Stimulated activated CD4-positive, alpha-beta T cell treated with anti-CD3 and anti-CD28 coated beads, TNF-alpha, amount 100 ng/mL, for 48 hours (primary cell): ENCODE data around the gene HRH2.
"Not testable (repeated sequence)": the region's sequence is repeated elsewhere in the genome, so short reads cannot be mapped to it uniquely, and the experiment has no call there.

Experiments used
- DNase-seq, 3 donors: peaks; one replicate each; pipeline ENCODE4 v3.0.0-alpha.2; 2020; ENCODE audit warnings: low read depth in 3 of 3

Gene HRH2

DNA sequence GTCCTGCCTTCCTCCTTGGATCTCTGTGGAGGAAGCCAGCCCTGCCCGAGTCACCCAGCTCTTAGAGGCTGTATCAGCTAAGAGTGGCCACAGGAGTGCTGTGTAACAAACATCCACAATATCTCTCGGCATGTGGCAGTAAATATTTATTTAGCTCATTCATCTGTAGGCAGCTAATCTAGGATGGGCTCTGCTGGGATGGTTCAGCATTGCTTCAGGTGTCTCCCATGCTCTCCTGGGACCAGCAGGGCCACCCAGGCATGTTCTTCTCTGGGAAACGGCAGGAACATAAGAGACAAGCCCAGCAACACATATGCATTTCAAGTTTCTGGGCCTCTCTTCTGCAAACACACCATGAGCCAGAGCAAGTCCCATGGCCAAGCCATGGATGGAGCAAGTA, 56.1 kb downstream of the HRH2 start:
- no peak for DNase-seq

DNA sequence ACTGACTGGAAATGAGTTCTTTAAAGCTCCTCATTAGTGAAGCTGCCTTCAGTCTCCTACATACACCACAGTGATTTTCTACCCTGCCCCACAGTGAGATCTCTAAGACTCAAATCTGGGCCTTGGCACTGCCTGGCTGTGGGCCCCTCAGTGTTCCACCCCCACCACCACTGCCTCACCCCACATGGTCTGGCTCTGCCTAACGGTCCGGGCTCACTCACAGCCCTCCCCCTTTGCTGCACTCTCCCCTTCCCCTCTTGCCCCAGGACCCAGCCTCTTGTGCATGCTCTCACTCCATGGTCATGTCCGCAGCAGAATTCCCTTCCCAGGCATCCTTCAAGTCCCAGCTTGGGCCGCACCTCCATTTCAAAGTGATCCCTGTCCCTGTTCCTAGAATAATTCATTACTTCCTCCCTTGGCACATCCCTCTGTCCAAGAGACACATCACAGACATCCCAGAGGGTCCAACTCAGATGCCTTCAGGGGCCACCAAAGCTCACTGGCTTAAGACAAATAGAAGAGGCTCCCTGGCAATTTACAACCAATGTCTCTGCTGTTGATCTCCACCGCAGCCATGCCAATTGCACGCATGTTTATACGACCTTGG, 56.7 kb downstream of the HRH2 start:
- DNase-seq, result no peak

DNA sequence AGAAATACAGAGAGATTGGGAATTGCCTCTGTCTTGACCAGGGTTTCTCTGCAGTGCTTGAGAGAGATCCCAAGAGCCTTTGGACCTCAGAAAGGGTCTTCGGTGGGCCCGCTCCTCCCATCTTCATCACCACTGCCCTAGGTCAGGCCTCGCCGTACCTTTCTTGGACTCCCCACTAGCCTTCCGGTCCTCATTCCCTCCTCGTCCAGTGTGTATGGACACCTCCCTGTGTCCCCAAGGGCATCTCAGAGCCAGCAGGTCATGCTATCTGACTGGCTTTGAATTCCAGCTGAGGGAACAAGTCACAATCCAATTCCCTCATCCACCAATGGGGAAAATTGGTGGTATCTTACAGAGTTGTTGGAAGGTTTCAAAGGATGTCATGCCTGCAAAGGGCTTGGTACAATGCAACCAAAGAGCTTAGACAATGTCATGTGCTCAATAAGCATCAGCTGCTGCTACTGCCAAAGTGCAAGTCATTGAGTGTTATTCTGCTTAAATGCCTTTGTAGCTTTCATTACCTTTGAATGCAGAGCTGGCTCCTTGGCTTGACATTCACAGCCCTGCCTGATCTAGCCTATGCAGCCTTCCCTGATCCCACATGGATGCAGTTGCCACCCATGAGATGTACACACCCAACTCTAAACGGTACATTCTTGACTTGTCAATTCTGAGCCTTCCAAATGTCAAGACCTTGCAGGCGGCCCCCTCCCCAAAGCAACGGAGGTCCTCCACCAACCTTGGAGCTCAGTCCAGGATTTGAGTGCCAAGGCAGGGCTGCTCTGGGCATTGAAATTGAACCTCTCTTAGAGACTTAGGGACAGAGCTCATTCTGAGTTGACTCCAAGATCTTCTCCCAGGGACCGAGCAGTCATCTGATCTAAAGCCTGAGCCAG, 58.0 kb downstream of the HRH2 start:
- DNase-seq, result no peak

DNA sequence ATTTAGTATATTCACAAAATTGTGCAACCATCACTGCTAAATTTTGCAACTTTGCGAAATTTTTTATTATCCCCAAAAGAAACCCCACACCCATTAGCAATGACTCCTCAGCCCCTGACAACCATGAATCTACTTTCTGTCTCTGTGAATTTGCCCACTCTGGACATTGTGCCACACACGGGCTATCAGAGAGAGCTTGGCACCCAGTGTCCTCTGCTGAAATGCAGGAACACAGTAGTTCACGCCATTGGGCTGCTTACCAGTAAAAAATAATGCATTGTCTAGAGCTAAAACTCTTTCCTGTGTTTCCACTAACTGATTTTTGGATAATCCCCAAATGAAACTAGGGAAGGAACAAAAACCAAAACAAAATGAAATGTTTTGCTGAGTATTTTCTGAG, 60.0 kb downstream of the HRH2 start:
- DNase-seq, result no peak

DNA sequence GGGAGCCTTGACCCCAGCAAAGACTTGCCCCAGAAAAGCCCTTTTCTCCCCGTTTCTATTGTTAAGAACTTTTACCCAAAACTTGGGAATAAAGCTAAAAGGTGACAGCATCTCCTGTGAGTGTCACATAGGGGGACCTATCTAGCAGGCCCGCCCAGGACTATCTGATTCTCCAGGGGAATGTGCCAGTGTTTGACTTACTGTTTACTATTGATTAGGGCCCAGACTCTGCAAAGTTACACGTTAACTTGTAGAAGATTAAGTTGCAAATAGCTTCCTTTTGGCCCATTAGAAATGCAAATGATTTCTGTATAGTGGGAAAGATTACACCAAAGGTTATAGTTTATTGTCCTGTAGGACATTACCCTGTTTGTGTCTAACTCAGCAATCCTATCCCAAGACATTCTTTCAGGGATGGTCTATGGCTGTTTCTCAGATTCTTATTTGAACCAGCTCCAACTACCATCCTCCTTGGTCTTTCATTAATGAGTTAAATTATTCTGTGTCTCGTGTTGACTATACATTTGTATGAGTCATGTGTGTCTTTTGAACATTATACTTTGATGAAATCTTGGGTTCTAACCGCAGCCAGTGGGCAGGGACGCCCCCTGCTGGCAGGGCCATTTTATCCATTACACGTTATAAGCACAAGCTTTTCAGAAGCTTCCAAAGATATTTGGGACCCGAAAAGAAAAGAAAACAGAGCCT, 60.7 kb downstream of the HRH2 start:
- peak; percentile 51 to 59 (median 52) for DNase-seq

DNA sequence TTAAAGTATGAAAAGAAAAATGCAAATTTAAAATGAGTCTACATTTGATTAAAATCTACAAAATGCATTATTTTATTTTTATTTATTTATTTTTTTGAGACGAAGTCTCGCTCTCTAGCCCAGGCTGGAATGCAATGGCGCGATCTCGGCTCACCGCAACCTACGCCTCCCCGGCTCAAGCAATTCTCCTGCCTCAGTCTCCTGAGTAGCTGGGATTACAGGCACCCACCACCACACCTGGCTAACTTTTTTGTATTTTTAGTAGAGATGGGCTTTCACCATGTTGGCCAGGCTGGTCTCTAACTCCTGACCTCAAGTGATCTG, 61.2 kb downstream of the HRH2 start:
- not testable (repeated sequence) for DNase-seq

DNA sequence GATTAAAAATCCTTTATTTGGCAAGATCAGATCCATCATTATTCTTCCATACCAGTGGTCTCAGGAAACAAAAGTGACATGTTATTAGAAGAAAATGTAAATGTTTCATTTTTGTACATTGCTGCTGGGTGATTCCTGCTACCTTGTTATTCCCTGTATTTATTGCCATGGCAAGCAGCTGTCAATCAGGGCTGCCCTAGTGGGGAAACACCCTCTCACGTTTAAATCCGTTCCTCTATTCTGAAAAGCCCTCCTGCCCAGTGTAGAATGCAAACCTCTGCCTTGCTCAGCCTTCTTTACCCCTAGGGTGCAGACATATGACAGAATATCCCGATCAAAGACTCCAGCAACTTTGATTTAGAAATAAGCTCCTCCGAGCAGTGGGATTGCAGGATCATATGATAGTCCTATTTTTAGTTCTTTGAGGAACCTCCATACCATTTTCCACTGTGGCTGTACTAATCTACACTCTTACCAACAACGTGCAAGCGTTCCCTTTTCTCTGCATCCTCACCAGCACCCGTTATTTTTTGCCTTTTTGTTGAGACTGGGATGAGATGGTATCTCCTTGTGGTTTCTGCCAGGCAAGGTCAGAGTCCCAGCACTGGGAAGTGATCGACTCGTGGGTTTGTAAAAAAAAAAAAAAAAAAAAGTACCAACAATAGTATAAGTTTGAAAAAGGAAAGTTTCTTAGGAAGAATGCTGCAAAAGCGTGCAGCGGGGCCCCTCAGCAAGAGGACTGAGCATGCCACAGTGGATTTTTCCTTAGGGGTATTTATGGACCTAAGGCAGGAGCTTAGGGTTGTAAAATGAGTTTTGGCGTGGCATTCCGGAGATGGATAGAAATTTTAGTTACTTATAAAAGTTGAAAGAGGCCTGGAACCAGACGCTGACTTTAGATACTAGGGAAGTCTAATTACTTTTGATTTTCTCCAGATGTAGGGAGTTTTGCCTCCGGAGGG, 66.7 kb downstream of the HRH2 start:
- no peak for DNase-seq

DNA sequence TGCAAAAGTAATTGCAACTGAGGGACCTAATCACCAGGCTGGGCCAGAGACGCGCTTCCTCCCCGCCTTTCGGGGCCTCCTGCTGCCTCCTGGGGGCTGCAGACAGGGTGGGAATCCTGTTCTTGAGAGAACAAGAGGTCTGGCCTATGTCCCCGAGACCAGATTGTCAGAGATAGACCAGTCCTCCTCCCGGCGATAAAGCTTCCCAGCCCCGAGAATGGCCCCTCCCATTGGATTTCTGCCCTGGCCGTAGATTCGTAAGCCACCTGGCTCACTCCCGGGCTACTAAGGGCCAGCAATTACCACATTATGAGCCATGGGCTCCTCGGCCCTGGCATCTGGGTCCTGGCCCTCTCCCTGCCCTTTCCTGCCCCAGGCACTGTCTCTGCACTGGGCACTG, 70.4 kb downstream of the HRH2 start:
- no peak for DNase-seq

DNA sequence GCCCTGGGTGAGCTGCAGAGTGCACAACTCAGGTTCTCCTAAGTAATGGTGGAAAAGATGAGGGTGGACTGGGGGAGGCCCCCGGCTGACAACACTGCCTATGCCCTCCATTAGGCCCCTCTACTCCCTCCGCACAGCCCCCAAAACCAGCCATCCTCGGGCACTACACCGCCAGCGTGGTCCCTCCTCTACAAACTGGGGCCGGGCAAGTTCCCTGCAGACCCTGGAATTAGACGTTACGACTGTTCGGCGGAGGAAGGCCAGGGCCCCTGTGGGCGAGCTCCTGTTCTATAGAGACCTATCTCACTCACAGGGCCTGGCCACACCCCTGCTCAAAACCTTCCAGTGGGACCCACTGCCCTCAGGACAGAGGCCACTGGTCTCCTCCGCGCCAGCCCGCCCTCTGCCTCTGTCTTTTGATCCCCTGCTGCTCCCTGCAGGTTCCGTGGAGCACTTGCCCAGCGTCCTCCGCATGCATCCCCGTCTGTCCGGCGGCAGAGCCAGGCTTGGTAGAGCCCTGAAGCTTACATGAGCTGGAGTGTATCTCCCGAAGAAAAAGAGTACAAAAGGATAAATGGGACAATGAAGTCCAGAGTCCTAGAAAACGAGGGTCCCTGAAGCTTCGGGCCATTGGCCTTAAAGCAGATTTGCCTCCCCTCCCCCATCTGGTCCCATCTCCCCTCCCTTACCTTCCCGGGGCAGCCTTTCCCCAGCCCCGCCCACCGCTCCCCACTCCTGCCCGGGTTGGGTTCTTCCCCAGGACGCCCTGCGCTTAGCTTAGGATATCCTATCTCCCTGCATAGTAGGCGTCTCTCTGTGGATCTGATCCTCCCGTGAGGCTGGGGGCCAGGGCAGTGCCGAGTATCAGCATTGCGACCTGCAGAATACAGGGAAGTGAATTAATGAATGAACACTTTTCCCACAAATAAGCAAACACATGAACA, 71.3 kb downstream of the HRH2 start:
- DNase-seq, result no peak

DNA sequence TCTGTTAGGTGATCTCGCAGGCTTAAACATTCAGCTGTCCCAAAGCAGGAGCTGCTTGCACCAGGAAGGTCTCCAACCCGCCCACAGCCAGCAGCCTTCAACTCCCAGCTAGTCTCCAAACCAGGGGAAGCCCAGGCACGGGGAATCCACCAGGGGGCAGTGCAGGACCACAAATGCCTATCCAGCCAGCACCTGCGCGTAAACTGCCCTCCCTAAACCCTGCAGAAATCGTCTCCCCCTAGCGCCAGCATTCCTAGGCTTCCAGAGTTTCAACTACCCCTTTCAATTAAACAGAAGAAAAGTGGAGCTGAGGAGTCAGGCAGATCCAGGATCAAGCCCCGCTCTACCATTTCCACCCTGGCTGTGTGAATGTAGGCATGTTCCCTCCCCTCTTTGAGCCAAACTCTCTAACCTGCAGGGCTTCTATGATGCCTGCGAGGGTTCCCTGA, 72.0 kb downstream of the HRH2 start:
- DNase-seq, result peak; percentile 83 to 96 (median 91)

DNA sequence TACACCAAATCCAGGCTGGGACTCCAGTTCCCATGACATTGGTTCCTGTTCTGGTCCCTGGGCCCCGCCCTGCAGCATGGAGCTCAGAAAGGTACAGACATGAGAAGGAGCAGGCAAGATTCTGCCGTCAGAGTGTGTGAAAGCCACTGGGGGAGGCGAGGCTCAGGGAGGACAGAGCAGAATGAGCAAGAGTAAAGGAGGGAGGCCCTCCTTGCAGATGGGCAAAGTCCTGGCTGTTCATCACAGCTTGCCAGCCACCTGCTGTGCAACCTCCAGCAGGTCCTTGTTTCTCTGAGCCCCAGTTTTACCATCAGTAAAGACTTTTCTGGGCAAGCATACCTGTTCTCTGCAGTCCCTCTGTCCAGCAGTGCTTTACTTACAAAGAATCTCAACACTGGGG, 73.3 kb downstream of the HRH2 start:
- DNase-seq, result no peak

DNA sequence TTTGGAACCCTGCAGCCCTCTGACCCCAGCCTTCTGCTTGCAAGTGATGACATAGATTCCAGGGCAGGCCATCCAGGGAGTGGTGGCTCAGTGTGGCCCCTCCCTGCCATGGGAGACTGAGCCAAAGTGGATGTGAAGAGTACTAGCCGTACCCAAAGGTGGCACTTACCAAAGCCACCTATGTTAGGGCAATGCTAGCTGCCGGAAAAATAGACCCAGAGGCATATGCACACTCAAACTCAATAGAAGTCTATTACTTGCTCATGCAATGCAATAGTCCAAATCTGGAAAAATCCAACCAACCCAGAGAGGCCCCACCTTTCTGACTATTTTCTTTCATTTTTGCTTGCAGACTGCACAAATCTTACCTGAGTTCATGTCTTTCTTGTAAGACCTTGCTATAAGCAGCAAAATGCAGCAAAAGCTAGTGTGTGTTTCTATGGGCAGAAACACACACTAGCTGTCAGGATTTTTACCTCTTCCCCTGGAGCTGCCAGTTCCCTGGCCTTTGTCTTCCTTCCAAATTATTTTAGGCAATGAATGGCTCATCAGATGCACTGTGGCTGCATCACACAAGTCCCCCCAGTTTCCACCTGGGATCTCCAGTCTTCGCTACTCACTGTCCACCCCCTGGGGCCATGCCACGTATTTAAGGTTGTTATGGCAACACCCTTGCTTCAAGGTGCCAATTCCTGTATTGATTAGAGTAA, 74.0 kb downstream of the HRH2 start:
- no peak for DNase-seq

DNA sequence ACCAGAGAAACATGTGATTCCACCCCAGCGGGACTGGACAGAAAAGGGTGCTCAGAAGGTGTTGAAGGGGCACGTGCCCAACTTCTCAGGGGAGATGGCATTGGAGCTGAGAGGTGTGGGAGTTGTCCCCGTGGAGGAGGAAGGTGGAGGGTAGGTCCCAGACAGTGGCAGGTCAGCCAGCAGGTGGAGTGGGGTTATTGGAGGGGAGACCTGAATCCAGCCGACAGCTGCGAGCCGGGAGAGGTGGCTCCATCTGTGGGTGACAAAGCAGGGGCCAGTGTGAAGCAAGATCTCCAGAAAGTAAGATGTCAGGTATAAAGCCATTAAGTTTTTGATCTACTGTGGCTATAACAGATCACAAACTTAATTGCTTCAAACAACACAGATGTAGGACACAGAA, 75.1 kb downstream of the HRH2 start:
- no peak for DNase-seq

DNA sequence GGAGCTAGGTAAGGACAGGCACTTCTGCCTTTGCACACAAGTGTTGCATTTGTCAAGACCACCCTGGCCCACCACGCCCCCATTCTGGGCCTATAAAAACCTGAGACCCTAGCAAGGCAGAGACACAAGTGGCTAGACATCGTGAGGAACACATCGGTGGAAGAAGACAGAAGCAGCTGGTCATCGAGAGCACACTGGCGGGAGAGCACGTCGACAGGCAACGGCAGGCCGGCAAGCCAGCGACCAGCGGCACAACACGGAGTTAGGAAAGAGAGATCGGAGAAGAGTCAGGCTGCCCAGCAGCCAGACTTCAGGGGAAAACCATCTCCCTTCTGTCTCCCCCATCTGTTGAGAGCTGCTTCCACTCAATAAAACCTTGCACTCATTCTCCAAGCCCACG, 76.1 kb downstream of the HRH2 start:
- no peak for DNase-seq

DNA sequence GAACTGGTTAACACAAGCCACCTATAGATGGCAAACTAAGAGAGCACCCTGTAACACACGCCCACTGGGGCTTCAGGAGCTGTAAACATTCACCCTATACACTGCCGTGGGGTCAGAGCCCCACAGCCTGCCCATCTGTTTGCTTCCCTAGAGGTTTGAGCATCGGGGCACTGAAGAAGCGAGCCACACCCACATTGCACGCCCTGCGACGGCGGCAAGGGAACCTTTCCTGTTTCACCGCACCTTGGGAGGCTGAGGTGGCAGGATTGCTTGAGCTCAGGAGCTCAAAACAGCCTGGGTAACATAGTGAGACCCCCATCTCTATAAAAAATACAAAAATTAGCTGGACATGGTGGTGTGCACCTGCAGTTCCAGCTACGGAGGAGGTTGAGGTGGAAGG, 76.6 kb downstream of the HRH2 start:
- DNase-seq, result no peak

DNA sequence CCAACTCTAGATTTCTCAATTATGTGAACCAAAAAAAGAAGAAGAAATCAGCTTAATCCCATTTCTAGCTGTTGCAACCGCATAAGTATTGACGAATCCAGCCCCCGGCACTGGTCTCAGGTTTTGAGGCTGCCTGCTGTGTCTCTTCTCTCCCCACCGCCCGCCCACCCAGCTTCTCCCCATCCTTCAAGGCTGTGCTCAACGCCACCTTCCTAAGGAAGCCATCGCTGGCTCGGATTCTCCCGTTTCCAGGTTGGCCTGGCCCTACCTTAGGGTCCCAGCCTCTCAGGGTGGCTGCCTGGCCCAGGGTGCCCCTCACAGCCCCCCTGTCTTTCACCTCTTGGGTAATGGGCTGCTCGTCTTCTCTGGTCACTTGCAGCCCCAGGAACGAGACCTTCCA, 77.8 kb downstream of the HRH2 start:
- DNase-seq, result no peak

DNA sequence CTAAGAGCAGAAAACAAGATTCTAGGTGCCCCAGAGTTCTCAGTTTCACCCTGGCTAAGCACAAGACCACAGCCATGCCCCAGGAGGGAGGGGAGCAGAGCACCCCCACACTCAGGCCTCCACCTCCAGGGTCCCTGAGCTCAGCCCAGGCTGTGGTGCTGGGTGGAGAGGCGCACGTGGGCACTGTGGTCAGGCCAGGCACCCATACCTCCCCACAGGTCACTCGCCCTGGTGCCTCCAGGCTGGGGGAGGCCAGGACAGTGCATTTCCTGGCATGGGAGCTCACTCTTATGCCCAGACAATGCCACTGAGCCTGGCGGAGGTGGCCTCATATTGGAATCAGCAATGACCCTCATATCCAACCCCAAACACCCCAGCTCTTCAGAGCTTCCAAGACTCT, 78.8 kb downstream of the HRH2 start:
- no peak for DNase-seq

DNA sequence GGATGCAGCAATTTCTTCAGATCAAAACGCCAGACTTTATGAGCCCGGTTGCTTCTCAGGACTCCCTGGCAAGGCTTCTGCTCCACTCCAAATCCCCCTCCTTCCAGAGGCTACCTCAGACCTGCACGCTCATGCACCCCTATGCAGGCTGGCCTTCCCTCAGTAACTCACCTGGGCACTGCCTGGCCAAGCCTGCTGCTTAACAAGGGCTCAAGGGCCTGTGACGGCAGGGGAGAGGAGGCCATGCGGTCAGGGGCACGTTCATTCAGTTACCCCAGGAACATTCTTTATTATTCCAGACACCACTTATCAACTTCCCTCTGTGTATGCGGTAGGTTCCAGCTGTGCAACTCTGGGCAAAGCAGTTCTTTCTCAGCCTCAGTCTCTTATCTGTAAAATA, 79.6 kb downstream of the HRH2 start:
- DNase-seq, result no peak

DNA sequence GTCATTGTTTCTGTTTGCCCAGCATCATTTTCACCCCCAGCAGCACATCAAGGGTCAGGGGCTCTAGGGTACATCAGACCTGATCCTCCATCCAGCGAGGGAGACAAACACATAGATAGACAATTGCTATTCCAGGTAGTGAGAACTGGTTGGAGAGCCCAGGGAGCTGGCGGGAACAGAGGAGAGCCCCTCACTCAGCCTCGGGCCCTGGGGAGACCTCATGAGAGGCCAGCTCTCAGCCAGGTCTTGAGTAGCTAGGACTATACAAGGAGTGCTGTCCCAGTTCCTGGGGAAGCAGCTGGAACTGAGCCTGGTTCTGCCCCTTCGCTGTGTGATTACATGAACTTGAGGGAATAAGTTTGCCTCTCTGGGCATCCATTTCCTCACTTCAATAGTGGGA, 80.3 kb downstream of the HRH2 start:
- DNase-seq, result no peak

DNA sequence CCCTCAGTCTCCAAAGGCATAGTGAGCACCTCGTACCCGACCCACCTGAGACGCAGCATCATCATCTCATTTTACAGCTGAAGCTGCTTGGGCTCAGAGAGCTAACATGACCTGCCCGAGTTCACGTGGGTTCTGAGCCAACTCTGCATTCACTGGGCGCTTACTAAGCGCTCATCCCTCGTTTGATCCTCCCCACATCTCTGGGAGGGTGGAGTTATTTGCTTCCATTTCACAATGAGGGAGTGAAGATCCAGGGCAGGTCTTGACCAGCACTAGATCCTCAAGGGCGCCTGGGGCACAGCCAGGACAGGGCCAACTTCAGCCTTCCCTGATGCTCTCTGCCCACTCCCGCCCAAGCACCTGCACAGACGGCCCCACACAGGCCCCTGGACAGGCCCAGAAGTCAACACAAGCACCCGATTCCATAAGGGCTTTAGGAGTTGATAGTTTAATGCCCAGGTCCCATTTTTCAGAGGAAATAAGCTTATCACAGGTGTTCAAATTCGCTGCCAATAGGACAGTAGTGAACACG, 80.8 kb downstream of the HRH2 start:
- DNase-seq, result no peak
